ENCODE results near the gene SYT4.

The SYT4 gene

DNA sequence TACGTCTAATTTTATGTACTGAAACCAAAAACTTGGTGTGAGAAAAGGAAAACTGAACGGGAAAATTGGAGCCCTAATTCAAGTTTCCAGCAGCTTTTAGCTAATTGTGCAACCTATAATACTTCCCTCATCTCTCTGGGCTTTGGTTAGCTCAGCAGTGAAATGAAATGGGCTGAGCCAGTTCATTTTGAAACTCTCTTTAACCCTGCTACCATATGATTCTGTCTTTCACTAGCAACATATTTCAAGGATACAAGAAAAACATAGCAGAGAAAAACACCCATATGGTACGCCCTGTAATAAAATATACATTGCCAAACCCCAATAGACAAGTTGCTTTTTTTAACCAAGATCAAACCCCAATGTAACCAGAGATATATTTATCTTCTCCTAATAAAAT is 799 bp downstream of the SYT4 start:
- DNase-seq = no peak
- Histone ChIP-seq H3K4me1 (ENCODE audit: control insufficient read depth, insufficient read depth, low read length, poor library complexity, severe bottlenecking) (no peaks in the 10 kb centered on the region), H3K36me3 (ENCODE audit: control insufficient read depth, insufficient read depth, low read length) (no peaks in the 10 kb centered on the region), H3K27me3 (replicated peaks; ENCODE audit: control insufficient read depth, insufficient read depth, low read length, poor library complexity, severe bottlenecking) (no peaks in the 10 kb centered on the region), H3K4me3 (ENCODE audit: insufficient read depth, low read depth, low read length, poor library complexity, severe bottlenecking) (no peak overlapping the region), H3K9me3 (ENCODE audit: control insufficient read depth, low read length) (no peaks in the 10 kb centered on the region), H3K27ac (ENCODE audit: insufficient read depth, low read length, poor library complexity, severe bottlenecking) (no peak overlapping the region)

DNA sequence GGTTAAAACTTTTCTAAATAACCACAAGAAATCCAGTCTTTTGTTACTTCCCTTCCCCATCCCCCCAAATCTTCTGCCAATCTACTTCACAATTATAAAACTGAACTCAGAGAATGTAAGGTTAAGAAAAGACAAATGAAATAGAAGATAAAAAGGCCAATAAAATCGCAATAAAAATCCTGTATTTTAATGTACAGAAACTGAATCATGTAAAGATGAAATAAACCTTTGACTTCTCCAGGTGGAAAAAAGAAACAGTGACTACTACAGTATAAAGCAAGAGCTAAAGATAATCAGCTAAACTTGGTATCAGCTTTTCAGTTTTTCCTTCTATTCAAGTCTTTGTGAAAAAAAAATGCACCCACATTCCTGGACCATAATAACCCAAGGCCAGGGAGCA is 1.7 kb downstream of the SYT4 start:
- Histone ChIP-seq H3K4me1 (ENCODE audit: control insufficient read depth, insufficient read depth, low read length, poor library complexity, severe bottlenecking) (no peaks in the 10 kb centered on the region), H3K36me3 (ENCODE audit: control insufficient read depth, insufficient read depth, low read length) (no peaks in the 10 kb centered on the region), H3K27ac (ENCODE audit: insufficient read depth, low read length, poor library complexity, severe bottlenecking) (no peak overlapping the region), H3K27me3 (replicated peaks; ENCODE audit: control insufficient read depth, insufficient read depth, low read length, poor library complexity, severe bottlenecking) (no peaks in the 10 kb centered on the region), H3K9me3 (ENCODE audit: control insufficient read depth, low read length) (no peaks in the 10 kb centered on the region), H3K4me3 (ENCODE audit: insufficient read depth, low read depth, low read length, poor library complexity, severe bottlenecking) (no peak overlapping the region)
- DNase-seq = no peak

DNA sequence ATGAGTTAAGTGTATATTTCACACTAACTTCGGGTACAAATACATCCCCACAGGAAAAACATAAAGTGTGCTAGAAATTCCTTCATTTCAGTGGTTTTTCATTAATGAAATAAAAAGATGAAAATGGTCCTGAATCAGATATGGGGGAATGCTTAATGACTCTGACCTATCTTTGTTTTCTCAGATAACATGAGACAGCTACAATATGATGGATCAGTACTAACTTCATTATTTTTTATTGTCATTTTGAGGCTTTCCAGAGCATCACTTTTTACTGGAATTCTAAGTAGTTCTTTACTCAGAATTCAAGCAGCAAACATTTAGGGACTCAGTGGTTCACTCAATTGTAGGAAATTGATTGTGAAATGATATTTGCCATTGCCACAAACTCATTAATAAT is 2.8 kb downstream of the SYT4 start:
- DNase-seq = no peak
- H3K9me3 ChIP-seq (ENCODE audit: control insufficient read depth, low read length) = no peaks in the 10 kb centered on the region

DNA sequence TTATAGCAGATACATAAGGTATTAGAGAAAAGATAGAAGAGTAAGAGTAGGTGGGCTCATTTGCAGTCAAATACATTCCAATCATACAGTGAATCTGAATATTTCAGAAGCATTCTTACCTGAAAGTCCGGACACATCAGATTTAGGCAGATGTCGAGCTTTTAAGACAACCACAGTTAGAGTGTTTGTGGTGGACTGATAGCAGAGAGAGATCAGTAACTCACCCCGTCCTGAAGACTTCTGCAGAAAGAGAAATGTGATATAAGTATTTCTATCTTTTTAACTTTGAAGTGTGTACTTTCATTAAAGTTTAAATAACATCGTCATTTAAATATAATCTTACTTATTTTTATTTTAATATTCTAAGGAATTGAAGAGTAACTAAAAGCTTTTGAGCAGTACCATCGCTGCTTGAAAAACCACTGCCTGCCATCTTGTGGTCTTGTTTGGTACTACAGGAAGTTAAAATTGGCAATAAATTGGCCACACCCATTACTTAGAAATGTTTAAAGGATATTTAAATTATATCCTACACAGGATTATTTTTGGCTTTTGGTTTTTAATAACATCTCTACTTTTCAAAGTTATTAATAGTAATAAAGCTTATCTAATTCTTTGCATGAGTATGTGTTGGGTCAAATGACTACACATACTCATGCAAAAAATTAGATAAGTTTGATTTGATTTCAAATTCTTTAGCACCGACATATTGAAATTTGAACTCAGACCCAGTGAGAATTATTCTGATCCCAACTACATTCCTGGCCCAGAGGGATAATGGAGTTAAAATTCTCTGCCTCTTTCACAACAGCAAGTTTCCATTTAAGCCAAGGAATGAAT is 5.5 kb downstream of the SYT4 start:
- H3K27me3 ChIP-seq (replicated peaks; ENCODE audit: control insufficient read depth, insufficient read depth, low read length, poor library complexity, severe bottlenecking) = no peaks in the 10 kb centered on the region
- DNase-seq = no peak
- H3K9me3 ChIP-seq (ENCODE audit: control insufficient read depth, low read length) = no peaks in the 10 kb centered on the region
- no peaks in the 10 kb centered on the region for H3K4me1 ChIP-seq (ENCODE audit: control insufficient read depth, insufficient read depth, low read length, poor library complexity, severe bottlenecking)
- no peaks in the 10 kb centered on the region for H3K36me3 ChIP-seq (ENCODE audit: control insufficient read depth, insufficient read depth, low read length)
- no peak overlapping the region for H3K4me3 ChIP-seq (ENCODE audit: insufficient read depth, low read depth, low read length, poor library complexity, severe bottlenecking)
- no peak overlapping the region for H3K27ac ChIP-seq (ENCODE audit: insufficient read depth, low read length, poor library complexity, severe bottlenecking)

More for the DNA sequence above, 2.8 kb downstream of the SYT4 start:
- H3K27me3 ChIP-seq (replicated peaks; ENCODE audit: control insufficient read depth, insufficient read depth, low read length, poor library complexity, severe bottlenecking) = no peaks in the 10 kb centered on the region
- no peak overlapping the region for H3K27ac ChIP-seq (ENCODE audit: insufficient read depth, low read length, poor library complexity, severe bottlenecking)
- H3K4me1 ChIP-seq (ENCODE audit: control insufficient read depth, insufficient read depth, low read length, poor library complexity, severe bottlenecking) = no peaks in the 10 kb centered on the region
- H3K4me3 ChIP-seq (ENCODE audit: insufficient read depth, low read depth, low read length, poor library complexity, severe bottlenecking) = no peak overlapping the region
- no peaks in the 10 kb centered on the region for H3K36me3 ChIP-seq (ENCODE audit: control insufficient read depth, insufficient read depth, low read length)

DNA sequence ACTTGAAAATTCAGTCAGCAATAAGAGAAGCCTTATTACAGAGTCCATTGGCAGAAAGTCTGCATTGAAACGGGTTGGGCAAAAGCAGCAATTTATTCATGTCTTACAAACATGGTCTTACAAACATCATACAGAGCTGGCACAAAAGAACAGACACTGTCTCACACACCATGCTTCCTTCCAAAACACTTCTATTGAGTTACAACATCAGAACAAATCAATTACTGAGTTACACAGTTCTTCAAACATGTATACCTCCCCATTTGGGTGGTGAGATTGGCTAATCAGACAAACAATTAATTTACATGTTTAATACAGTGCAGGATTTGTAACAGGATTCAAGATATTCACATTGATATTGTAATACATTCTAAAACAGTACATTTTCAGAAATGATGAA is 9.5 kb downstream of the SYT4 start:
- Histone ChIP-seq H3K36me3 (ENCODE audit: control insufficient read depth, insufficient read depth, low read length) (no peaks in the 10 kb centered on the region), H3K4me1 (ENCODE audit: control insufficient read depth, insufficient read depth, low read length, poor library complexity, severe bottlenecking) (no peaks in the 10 kb centered on the region), H3K27me3 (replicated peaks; ENCODE audit: control insufficient read depth, insufficient read depth, low read length, poor library complexity, severe bottlenecking) (no peaks in the 10 kb centered on the region), H3K4me3 (ENCODE audit: insufficient read depth, low read depth, low read length, poor library complexity, severe bottlenecking) (no peak overlapping the region), H3K9me3 (ENCODE audit: control insufficient read depth, low read length) (no peaks in the 10 kb centered on the region), H3K27ac (ENCODE audit: insufficient read depth, low read length, poor library complexity, severe bottlenecking) (no peak overlapping the region)
- DNase-seq = no peak

DNA sequence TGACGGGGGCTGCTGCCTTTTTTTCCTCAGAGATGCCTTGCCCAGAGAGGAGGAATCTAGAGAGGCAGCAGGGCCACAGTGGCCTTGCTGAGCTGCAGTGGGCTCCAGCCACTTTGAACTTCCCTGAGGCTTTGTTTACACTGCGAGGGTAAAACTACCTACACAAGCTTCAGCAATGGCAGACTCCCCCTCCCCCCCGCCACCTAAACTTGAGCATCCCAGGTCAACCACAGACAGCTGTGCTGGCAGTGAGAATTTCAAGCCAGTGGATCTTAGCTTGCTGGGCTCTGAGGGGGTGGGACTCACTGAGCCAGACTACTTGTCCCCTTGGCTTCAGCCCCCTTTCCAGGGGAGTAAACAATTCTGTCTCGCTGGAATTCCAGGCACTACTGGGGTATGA is 11.8 kb downstream of the SYT4 start:
- Histone ChIP-seq H3K4me3 (ENCODE audit: insufficient read depth, low read depth, low read length, poor library complexity, severe bottlenecking) (no peak overlapping the region), H3K4me1 (ENCODE audit: control insufficient read depth, insufficient read depth, low read length, poor library complexity, severe bottlenecking) (no peaks in the 10 kb centered on the region), H3K27ac (ENCODE audit: insufficient read depth, low read length, poor library complexity, severe bottlenecking) (no peak overlapping the region), H3K9me3 (ENCODE audit: control insufficient read depth, low read length) (no peaks in the 10 kb centered on the region), H3K36me3 (ENCODE audit: control insufficient read depth, insufficient read depth, low read length) (no peaks in the 10 kb centered on the region), H3K27me3 (replicated peaks; ENCODE audit: control insufficient read depth, insufficient read depth, low read length, poor library complexity, severe bottlenecking) (no peaks in the 10 kb centered on the region)
- DNase-seq = no peak

DNA sequence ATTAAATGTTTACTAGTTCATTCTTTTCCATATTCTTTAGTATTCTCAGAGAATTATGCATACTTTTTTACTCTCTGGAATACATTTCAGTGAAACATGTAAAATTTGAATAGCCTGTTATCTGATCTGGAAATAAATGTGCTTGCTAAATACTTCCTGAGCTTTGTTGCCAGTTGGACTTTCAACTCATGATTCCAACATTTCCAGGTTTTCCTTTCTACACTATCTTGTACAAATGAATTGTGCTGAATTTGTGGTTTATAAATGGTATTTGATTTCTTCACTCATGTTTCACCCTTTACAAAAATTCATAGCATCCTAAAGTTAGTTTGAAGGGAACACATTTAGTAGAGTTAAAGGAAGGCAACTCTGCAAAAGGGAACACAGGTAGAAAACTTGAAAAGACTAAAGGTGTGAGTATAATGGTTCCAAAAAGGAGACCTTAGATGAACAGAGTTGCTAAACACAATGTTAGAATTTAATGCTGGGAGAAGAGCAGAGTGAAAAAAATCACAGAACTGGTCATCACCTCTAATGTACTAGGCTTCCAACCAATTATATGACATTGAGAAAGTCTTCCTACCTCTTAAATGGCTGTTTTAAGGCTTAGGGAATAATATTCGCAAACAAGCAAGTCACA is 28.6 kb downstream of the SYT4 start:
- no peak for DNase-seq
- Histone ChIP-seq H3K4me3 (ENCODE audit: insufficient read depth, low read depth, low read length, poor library complexity, severe bottlenecking) (no peak overlapping the region), H3K27ac (ENCODE audit: insufficient read depth, low read length, poor library complexity, severe bottlenecking) (no peak overlapping the region), H3K9me3 (ENCODE audit: control insufficient read depth, low read length) (no peaks in the 10 kb centered on the region), H3K4me1 (ENCODE audit: control insufficient read depth, insufficient read depth, low read length, poor library complexity, severe bottlenecking) (no peaks in the 10 kb centered on the region), H3K36me3 (ENCODE audit: control insufficient read depth, insufficient read depth, low read length) (no peaks in the 10 kb centered on the region), H3K27me3 (replicated peaks; ENCODE audit: control insufficient read depth, insufficient read depth, low read length, poor library complexity, severe bottlenecking) (no peaks in the 10 kb centered on the region)

DNA sequence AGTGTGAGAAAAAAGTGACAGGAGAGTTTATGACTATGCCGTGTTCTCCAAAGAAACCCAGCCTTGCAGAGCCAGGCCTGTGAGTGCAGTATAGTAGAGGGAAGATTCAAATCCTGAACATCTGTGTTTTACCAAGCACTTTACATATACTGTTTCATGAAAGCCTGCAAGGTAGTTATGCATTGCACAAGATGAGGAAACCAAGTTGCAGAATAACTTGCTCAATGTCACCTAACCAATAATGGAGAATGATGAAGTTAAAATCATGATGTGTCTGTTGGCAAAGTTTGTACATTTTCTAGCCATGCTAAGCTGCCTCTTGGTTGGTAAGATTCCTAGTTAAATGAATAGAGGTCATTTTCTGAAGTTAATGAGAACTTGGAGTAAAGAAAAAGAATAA is 29.3 kb downstream of the SYT4 start:
- no peak for DNase-seq

DNA sequence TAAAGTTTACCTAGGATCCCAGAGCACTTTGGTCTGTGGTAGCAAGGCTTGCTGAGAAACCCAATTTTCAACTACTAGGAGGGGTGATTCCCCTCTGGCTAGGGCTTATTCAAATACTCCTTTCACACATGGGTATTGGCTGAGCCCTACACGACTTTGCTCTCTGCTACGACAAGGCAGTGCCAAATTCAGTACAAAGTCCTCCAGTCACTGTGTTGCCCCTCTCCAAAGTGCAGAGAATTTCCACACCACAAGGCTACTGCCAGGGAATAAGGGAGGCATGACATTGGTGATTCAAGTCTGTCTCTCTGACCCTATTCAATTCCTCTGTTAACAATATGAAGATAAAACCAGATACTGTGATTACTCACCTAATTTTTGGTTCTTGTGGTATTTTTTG is 38.9 kb downstream of the SYT4 start:
- Histone ChIP-seq H3K27ac (ENCODE audit: insufficient read depth, low read length, poor library complexity, severe bottlenecking) (no peak overlapping the region), H3K27me3 (replicated peaks; ENCODE audit: control insufficient read depth, insufficient read depth, low read length, poor library complexity, severe bottlenecking) (no peaks in the 10 kb centered on the region), H3K4me3 (ENCODE audit: insufficient read depth, low read depth, low read length, poor library complexity, severe bottlenecking) (no peak overlapping the region), H3K9me3 (ENCODE audit: control insufficient read depth, low read length) (no peaks in the 10 kb centered on the region), H3K4me1 (ENCODE audit: control insufficient read depth, insufficient read depth, low read length, poor library complexity, severe bottlenecking) (no peaks in the 10 kb centered on the region), H3K36me3 (ENCODE audit: control insufficient read depth, insufficient read depth, low read length) (no peaks in the 10 kb centered on the region)
- DNase-seq = no peak

More for the DNA sequence above, 29.3 kb downstream of the SYT4 start:
- Histone ChIP-seq H3K9me3 (ENCODE audit: control insufficient read depth, low read length) (no peaks in the 10 kb centered on the region), H3K36me3 (ENCODE audit: control insufficient read depth, insufficient read depth, low read length) (no peaks in the 10 kb centered on the region), H3K27ac (ENCODE audit: insufficient read depth, low read length, poor library complexity, severe bottlenecking) (no peak overlapping the region), H3K4me1 (ENCODE audit: control insufficient read depth, insufficient read depth, low read length, poor library complexity, severe bottlenecking) (no peaks in the 10 kb centered on the region), H3K4me3 (ENCODE audit: insufficient read depth, low read depth, low read length, poor library complexity, severe bottlenecking) (no peak overlapping the region), H3K27me3 (replicated peaks; ENCODE audit: control insufficient read depth, insufficient read depth, low read length, poor library complexity, severe bottlenecking) (no peaks in the 10 kb centered on the region)

DNA sequence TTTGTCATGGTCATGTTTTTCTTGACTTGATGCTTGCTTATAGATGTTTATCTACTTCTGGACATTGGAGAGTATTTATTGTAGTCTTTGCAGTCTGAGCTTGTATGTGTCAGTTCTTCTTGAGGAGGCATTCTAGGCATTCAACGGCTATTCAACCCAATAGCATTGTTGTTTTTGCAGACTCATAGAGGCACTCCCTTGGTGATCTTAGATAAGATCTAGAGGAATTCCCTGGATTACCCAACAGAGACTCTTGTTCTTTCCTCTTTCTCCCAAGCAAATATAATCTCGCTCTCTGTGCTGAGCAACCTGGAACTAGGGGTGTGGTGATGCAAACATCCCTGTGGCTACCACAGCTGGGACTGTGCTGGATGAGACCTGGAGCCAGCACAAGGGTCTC is 40.4 kb downstream of the SYT4 start:
- Histone ChIP-seq H3K27ac (ENCODE audit: insufficient read depth, low read length, poor library complexity, severe bottlenecking) (no peak overlapping the region), H3K27me3 (replicated peaks; ENCODE audit: control insufficient read depth, insufficient read depth, low read length, poor library complexity, severe bottlenecking) (no peaks in the 10 kb centered on the region), H3K36me3 (ENCODE audit: control insufficient read depth, insufficient read depth, low read length) (no peaks in the 10 kb centered on the region), H3K4me3 (ENCODE audit: insufficient read depth, low read depth, low read length, poor library complexity, severe bottlenecking) (no peak overlapping the region), H3K9me3 (ENCODE audit: control insufficient read depth, low read length) (no peaks in the 10 kb centered on the region), H3K4me1 (ENCODE audit: control insufficient read depth, insufficient read depth, low read length, poor library complexity, severe bottlenecking) (no peaks in the 10 kb centered on the region)
- no peak for DNase-seq

Measured in effector memory CD4-positive, alpha-beta T cell (primary cell).